Measurements from ENCODE around the gene RAB11FIP5.
"Not testable (repeated sequence)": the region's sequence is repeated elsewhere in the genome, so short reads cannot be mapped to it uniquely, and the experiment has no call there.

RAB11FIP5 gene

DNA sequence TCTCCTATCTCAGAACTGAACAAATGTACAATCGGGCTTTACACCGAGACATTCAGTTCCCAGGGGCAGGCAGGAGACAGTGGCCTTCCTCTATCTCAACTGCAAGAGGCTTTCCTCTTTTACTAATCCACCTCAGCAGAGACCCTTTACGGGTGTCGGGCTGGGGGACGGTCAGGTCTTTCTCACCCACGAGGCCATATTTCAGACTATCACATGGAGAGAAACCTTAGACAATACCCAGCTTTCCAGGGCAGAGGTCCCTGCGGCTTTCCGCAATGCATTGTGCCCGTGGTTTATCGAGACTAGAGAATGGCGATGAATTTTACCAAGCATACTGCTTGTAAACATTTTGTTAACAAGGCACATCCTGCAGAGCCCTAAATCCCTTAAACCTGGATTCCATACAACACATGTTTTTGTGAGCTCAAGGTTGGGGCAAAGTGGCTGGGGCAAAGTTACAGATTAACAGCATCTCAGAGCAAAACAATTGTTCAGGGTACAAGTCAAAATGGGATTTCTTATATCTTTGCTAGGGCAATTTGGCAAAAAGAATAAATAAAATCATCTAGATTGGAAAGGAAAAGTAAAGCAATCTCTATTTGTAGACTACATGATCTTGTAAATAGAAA, 7.0 kb upstream of the RAB11FIP5 start:
- H3K36me3 ChIP-seq (ENCODE audit: control insufficient read depth, insufficient read depth, low read length); H3K9ac ChIP-seq (ENCODE audit: low read depth, low read length); H3K9me3 ChIP-seq (ENCODE audit: control insufficient read depth, insufficient read depth, low read length); H3K4me1 ChIP-seq (ENCODE audit: control insufficient read depth, insufficient read depth, low read length); H3K4me3 ChIP-seq (ENCODE audit: low read depth, low read length); H3K27me3 ChIP-seq (ENCODE audit: control insufficient read depth, insufficient read depth, low read length): not testable (repeated sequence)

DNA sequence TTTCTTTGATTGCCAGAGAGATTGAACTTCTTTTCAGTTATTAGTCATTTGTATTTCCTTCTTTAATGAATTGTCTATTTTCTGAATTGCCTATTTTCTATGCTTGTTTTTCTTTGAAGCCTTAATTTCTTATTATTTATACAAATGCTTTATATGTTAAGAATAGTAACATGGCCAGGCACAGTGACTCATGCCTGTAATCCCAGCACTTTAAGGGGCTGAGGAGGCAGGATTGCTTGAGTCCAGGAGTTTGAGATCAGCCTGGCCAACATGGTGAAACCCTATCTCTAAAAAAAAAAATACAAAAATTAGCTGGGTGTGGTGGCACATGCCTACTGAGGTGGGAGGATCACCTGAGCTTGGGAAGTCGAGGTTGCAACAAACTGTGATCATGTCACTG, 4.7 kb upstream of the RAB11FIP5 start:
- Histone ChIP-seq H3K4me3 (ENCODE audit: low read depth, low read length) (no peak overlapping the region), H3K4me1 (ENCODE audit: control insufficient read depth, insufficient read depth, low read length) (no peaks in the 10 kb centered on the region), H3K36me3 (ENCODE audit: control insufficient read depth, insufficient read depth, low read length) (no peaks in the 10 kb centered on the region), H3K27me3 (ENCODE audit: control insufficient read depth, insufficient read depth, low read length) (peaks cover 4% of the 10 kb centered on the region), H3K9me3 (ENCODE audit: control insufficient read depth, insufficient read depth, low read length) (no peaks in the 10 kb centered on the region), H3K9ac (ENCODE audit: low read depth, low read length) (no peak overlapping the region)

DNA sequence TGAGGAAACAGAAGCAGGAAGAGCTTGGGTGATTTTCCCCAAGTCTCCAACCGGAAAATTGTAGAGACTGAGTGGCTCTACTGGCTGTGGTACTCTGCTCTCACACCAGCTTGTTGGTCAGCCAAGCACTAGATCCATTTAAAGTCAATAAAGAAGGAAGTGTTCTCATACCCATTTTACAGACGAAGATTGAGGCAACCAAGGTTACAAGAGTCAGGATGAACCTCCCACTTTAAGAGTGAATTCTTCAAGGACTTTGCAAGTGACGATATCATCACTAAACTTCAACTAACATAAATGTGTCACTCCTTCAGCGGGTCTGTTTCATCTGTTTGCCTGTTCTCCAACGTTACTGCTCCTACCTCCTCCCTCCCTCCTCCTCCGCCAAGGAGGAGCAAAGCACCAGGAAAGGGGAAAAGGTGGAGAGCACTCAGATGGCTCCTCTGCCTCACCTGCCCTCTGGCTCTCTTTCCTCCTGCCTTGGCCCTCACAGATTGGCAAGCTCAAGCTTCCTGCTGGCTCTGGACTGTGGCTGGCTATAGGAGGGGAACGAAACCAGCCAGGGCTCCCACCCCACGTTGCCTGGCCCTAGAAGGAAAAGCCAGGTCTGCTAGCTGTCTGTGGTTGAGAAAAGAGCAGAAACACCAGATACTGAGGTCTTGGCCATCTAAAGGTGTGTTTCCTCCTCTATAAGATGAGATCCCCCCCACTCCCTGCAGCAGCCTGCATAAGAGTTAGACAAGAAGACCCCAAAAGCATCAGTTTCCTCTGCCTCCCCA, 3.6 kb upstream of the RAB11FIP5 start:
- Histone ChIP-seq H3K9ac (ENCODE audit: low read depth, low read length) (no peak overlapping the region), H3K36me3 (ENCODE audit: control insufficient read depth, insufficient read depth, low read length) (no peaks in the 10 kb centered on the region), H3K4me3 (ENCODE audit: low read depth, low read length) (no peak overlapping the region), H3K27me3 (ENCODE audit: control insufficient read depth, insufficient read depth, low read length) (peaks cover 4% of the 10 kb centered on the region), H3K4me1 (ENCODE audit: control insufficient read depth, insufficient read depth, low read length) (peaks cover under 1% of the 10 kb centered on the region), H3K9me3 (ENCODE audit: control insufficient read depth, insufficient read depth, low read length) (no peaks in the 10 kb centered on the region)

DNA sequence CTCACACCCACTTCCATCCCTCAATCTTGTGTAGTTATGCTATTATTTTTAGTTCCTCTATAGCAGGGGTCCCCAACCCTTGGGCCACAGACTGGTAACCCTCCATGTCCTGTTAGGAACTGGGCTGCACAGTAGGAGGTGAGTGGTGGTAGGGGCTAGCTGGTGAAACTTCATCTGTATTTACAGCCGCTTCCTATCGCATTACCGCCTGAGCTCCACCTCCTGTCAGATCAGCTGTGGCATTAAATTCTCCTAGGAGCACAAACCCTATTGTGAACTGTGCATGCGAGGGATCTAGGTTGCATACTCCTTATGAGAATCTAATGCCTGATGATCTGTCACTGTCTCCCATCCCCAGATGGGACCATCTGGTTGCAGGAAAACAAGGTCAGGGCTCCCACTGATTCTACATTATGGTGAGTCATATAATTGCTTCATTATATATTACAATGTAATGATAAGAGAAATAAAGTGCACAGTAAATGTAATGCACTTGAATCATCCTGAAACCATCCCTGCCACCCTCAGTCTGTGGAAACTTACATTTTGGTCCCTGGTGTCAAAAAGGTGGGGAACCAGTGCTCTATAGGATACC, 1.6 kb upstream of the RAB11FIP5 start:
- peaks cover 7% of the 10 kb centered on the region for H3K4me1 ChIP-seq (ENCODE audit: control insufficient read depth, insufficient read depth, low read length)
- no peaks in the 10 kb centered on the region for H3K9me3 ChIP-seq (ENCODE audit: control insufficient read depth, insufficient read depth, low read length)
- no peak overlapping the region for H3K9ac ChIP-seq (ENCODE audit: low read depth, low read length)
- H3K36me3 ChIP-seq (ENCODE audit: control insufficient read depth, insufficient read depth, low read length), result no peaks in the 10 kb centered on the region
- peaks cover 8% of the 10 kb centered on the region for H3K27me3 ChIP-seq (ENCODE audit: control insufficient read depth, insufficient read depth, low read length)
- no peak overlapping the region for H3K4me3 ChIP-seq (ENCODE audit: low read depth, low read length)

DNA sequence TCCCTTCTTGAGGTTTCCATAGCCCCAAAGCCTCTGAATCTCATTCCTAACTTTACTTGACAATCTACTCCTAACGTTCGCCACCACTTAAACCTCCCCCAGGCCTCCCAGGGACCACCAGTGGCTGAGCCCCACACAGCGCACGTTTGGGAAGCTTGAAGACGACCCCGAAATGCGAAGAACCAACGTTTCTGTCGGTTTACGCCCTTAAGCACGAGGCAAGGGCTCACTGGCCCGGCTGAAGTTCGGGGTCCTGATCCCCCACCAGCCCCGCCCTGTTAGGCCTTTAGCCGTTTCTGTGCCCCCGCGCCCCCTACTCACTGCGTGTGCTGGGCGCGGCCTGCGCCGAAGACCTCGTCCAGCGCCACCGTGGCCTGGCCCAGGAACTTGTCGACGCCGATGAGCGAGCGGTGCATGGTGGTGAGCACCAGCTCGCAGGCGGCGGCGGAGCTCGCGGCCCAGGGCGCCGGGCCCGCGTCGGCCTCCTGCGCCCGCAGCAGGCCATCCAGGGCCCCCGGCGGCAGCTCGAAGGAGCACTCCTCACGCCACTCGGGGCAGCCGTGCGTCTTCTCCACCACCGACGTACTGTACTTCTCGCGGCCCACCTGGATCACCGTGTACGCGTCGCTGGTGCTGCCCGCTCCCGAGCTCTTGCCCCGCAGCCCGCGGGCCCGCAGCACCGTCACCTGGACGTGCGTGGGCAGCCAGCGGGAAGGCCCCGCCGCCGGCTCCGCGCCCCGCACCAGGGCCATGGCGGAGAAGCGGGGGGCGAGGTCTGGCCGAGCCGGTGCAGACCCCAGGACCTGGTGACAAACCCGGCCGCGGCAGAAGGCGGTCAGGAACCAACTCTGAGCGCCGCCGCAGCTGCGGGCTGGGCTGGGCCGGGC, 479 bp downstream of the RAB11FIP5 start:
- no peaks in the 10 kb centered on the region for H3K9me3 ChIP-seq (ENCODE audit: control insufficient read depth, insufficient read depth, low read length)
- H3K4me1 ChIP-seq (ENCODE audit: control insufficient read depth, insufficient read depth, low read length), result peaks cover 7% of the 10 kb centered on the region
- H3K36me3 ChIP-seq (ENCODE audit: control insufficient read depth, insufficient read depth, low read length), result no peaks in the 10 kb centered on the region
- peak overlapping the region; percentile 77 for H3K4me3 ChIP-seq (ENCODE audit: low read depth, low read length)
- H3K9ac ChIP-seq (ENCODE audit: low read depth, low read length), result peak overlapping the region; percentile 70
- H3K27me3 ChIP-seq (ENCODE audit: control insufficient read depth, insufficient read depth, low read length), result peaks cover 8% of the 10 kb centered on the region

DNA sequence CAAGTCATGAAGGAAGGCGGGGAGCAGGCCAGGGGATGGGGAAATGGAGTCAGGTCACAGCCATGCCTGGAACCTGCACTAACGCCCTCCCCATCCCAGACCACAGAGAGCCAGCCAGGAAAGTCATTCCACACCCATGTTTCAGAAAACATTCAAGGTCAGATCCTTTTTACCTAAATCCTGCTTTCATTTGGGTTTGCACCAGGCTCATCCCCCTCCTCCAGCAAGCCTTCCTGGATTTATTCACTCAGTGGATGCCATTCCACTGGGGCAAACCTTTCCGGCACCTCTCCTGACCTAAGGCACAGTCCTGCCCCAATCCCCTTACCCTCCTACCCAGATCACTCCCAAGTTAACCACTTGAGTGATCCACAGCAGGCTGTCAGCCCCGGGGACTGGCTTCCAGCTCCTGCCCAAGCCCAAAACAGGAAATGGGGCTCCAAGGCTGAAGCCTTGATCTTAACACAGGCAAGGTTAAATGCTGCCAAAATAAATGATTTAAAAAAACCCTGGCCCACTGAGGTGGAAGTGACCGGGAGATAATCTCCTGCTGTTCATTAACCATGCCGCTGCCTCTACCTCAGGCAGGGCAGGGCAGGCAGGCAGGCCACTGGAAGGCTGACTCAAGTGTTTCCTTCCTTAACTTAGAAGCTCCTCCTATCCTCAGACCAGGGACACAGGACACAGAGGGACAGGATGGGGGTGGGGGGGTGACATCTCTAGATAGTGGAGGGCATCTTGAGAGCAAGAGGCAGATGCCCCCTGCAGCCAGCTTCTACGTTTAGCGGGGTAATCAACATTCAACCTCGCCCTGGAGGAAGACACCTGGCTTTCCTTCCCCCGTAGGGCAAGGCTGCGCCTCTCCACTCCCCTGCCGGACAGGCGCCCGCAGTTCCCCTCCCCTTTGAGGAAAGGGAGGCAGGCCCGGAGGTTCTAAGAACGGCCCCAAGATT, 1.4 kb downstream of the RAB11FIP5 start:
- peaks cover 8% of the 10 kb centered on the region for H3K27me3 ChIP-seq (ENCODE audit: control insufficient read depth, insufficient read depth, low read length)
- H3K36me3 ChIP-seq (ENCODE audit: control insufficient read depth, insufficient read depth, low read length), result no peaks in the 10 kb centered on the region
- H3K9ac ChIP-seq (ENCODE audit: low read depth, low read length), result no peak overlapping the region
- H3K9me3 ChIP-seq (ENCODE audit: control insufficient read depth, insufficient read depth, low read length), result no peaks in the 10 kb centered on the region
- peaks cover 7% of the 10 kb centered on the region for H3K4me1 ChIP-seq (ENCODE audit: control insufficient read depth, insufficient read depth, low read length)
- H3K4me3 ChIP-seq (ENCODE audit: low read depth, low read length), result peak overlapping the region; percentile 77

DNA sequence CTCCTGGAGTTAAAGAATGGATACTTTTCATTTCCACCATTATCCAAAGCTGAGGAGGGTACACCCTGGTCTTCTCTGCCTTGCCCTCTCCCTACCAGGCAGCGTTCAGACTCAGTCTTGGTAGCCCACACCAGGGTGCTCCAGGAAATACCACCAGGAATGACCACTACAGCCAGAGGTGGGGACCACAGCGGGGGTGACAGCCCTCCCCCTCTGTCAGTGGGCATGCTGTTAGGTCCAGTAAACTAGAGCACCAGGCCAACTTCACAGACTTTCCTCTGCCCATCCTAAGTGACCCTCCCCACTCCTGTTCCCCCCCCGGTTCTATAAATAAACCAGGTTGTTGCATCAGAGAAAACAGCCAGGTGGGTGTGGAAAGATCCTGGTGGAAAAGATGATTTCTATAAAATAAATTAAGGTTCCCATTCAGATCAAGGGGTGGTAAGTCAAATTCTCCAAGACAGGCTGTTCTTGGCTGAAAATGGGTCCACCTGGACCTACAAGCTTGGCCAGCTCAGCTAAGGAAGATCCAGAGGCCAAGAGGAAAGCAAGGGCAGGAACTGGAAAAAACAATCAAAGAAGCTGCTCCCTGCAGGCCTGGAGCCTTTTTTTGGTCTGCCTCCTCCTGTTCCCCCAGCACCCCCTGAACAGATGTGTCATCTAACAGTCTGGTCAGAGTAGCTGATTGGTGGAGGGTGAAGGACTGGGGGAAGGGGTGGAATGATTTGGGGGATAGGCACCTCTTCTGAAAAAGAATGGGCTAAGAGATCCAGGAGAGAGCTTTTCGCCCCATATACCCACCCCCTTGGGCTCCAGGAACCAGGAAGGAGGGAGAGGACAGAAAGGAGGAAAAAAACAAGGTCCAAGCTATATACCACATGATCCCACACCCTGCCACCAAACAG, 2.3 kb downstream of the RAB11FIP5 start:
- Histone ChIP-seq H3K9ac (ENCODE audit: low read depth, low read length) (no peak overlapping the region), H3K36me3 (ENCODE audit: control insufficient read depth, insufficient read depth, low read length) (no peaks in the 10 kb centered on the region), H3K27me3 (ENCODE audit: control insufficient read depth, insufficient read depth, low read length) (peaks cover 8% of the 10 kb centered on the region), H3K4me3 (ENCODE audit: low read depth, low read length) (peak overlapping the region; percentile 77), H3K4me1 (ENCODE audit: control insufficient read depth, insufficient read depth, low read length) (peaks cover 7% of the 10 kb centered on the region), H3K9me3 (ENCODE audit: control insufficient read depth, insufficient read depth, low read length) (no peaks in the 10 kb centered on the region)

DNA sequence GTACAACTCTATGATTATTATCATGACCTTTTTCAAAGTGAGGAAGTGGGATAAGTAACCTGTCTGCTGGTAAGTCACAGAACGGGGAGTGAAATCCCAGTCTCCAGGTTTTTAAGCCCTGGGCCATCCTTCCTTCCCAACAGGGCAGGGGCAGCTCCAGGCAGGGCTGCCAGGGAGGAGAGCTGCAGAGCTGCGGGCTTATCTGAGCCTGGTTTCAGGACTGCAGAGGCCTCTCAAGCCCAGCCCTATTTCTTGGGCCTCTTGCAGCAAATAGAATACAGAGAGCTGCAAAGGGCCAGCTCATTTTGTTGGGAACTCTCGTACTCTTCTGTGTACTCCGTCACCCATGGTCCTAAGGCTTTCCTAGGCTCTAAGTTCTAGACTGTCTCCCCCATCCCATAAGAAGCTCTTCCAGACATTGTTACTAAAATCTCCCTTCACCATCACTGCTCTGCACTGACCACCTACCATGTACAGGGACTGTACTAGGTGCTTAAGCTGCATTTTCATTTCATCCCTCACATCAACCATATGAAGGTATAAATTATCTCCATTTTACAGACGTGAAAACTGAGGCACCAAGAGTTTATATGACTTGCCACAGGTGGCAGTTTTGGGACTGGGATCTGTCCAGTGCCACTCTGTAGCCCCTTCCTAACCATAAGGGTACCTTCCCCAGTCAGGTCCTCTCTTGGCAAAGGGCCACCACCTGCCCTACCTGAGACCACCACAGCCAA, 3.1 kb downstream of the RAB11FIP5 start:
- H3K9ac ChIP-seq (ENCODE audit: low read depth, low read length), result no peak overlapping the region

DNA sequence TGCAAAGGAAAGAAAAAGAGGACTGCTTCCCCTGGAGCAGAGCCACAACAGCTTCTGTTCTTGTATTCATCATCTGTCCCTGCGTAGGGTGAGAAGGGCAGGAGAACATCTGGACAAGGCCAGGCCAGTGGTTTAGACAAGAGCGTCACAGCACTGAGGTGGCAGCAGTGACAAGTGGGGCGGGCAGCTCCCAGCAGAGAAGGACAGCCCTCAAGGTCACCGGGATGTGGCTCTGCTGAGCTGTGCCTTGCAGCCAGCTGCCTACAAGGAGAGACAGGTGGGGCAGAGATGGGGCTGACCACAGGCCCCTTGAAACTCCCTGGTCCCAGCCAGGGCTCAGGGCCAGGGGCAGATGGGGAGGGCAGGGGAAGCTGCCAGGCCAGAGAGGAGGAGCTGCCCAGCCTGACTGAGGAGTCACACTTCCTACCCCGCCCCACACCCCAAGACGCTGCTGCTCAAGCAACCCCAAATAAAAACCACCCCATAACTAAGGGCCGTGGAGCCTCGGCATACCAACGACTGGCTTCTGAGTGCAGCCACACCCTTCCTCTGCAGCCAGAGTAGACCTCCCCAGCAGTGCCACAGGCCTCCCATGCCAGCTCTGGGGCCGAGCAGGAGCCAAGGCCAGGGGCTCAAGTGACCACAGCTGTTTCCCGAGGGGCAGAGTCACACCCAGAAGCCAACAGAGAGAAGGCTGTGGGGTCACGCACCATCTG, 5.4 kb downstream of the RAB11FIP5 start:
- no peak overlapping the region for H3K9ac ChIP-seq (ENCODE audit: low read depth, low read length)
- no peaks in the 10 kb centered on the region for H3K36me3 ChIP-seq (ENCODE audit: control insufficient read depth, insufficient read depth, low read length)
- H3K9me3 ChIP-seq (ENCODE audit: control insufficient read depth, insufficient read depth, low read length), result no peaks in the 10 kb centered on the region
- peaks cover 7% of the 10 kb centered on the region for H3K4me1 ChIP-seq (ENCODE audit: control insufficient read depth, insufficient read depth, low read length)
- no peak overlapping the region for H3K4me3 ChIP-seq (ENCODE audit: low read depth, low read length)
- peaks cover 4% of the 10 kb centered on the region for H3K27me3 ChIP-seq (ENCODE audit: control insufficient read depth, insufficient read depth, low read length)

More for the DNA sequence above, 3.1 kb downstream of the RAB11FIP5 start:
- H3K36me3 ChIP-seq (ENCODE audit: control insufficient read depth, insufficient read depth, low read length), result no peaks in the 10 kb centered on the region
- no peaks in the 10 kb centered on the region for H3K9me3 ChIP-seq (ENCODE audit: control insufficient read depth, insufficient read depth, low read length)
- H3K27me3 ChIP-seq (ENCODE audit: control insufficient read depth, insufficient read depth, low read length), result peaks cover 8% of the 10 kb centered on the region
- H3K4me3 ChIP-seq (ENCODE audit: low read depth, low read length), result no peak overlapping the region
- peaks cover 7% of the 10 kb centered on the region for H3K4me1 ChIP-seq (ENCODE audit: control insufficient read depth, insufficient read depth, low read length)
